Astrocyte (in vitro differentiated cells and primary cell): ENCODE measurements around the gene NPFF. TPM values are rescaled to one million over a fixed set of nuclear protein-coding genes. Genes with fewer than 3 reads are reported as not detected.

ENCODE experiments used
- DNase-seq: peaks from one replicate; pipeline ENCODE4 v3.0.0-alpha.2; 2010; ENCODE audit warnings: low read depth
- FAIRE-seq: peaks from 2 replicates; lab custom pipeline; 2011; peaks lifted over from hg19 to GRCh38; lab: Jason Lieb, UNC
- H2AFZ ChIP-seq: 2 replicates; pipeline ENCODE4 v1.6.0; 2012; ENCODE audit warnings: low read depth, low read length, inconsistent platforms
- H3K27ac ChIP-seq: 2 replicates; pipeline ENCODE4 v1.5.1; 2011; ENCODE audit warnings: low read depth, low read length, inconsistent platforms
- H3K27me3 ChIP-seq: 2 replicates; pipeline ENCODE4 v1.6.0; 2011; ENCODE audit warnings: low read length, inconsistent platforms; ENCODE audit not compliant: insufficient read depth
- H3K36me3 ChIP-seq: 2 replicates; pipeline ENCODE4 v1.5.1; 2011; ENCODE audit warnings: low read length, inconsistent platforms; ENCODE audit not compliant: insufficient read depth
- H3K4me1 ChIP-seq: 2 replicates; pipeline ENCODE4 v1.5.1; 2011; ENCODE audit warnings: low read length, inconsistent platforms; ENCODE audit not compliant: insufficient read depth
- H3K4me2 ChIP-seq: 2 replicates; pipeline ENCODE4 v1.6.0; 2012; ENCODE audit warnings: low read length, inconsistent platforms
- H3K4me3 ChIP-seq: 2 replicates; pipeline ENCODE4 v1.5.1; 2011; ENCODE audit warnings: low read depth, mild to moderate bottlenecking, low read length, inconsistent platforms; ENCODE audit not compliant: insufficient read depth
- H3K79me2 ChIP-seq: 2 replicates; pipeline ENCODE4 v1.6.0; 2012; ENCODE audit warnings: mild to moderate bottlenecking, low read length, inconsistent platforms; ENCODE audit not compliant: insufficient read depth
- H3K9ac ChIP-seq: 2 replicates; pipeline ENCODE4 v1.6.0; 2012; ENCODE audit warnings: mild to moderate bottlenecking, low read length, inconsistent platforms
- H3K9me3 ChIP-seq: 2 replicates; pipeline ENCODE4 v1.5.1; 2012; ENCODE audit warnings: low read depth, mild to moderate bottlenecking, low read length, inconsistent platforms; ENCODE audit not compliant: insufficient read depth
- H4K20me1 ChIP-seq: 2 replicates; pipeline ENCODE4 v1.6.0; 2012; ENCODE audit warnings: low read length, inconsistent platforms; ENCODE audit not compliant: insufficient read depth
- H3K27ac Mint-ChIP-seq: one replicate; pipeline ENCODE4 v1.8.0; 2021; ENCODE audit warnings: mild to moderate bottlenecking, mixed read lengths; ENCODE audit not compliant: unreplicated experiment
- H3K27me3 Mint-ChIP-seq: one replicate; pipeline ENCODE4 v1.8.0; 2021; ENCODE audit warnings: low read depth, mixed read lengths; ENCODE audit not compliant: unreplicated experiment
- H3K36me3 Mint-ChIP-seq: one replicate; pipeline ENCODE4 v1.8.0; 2021; ENCODE audit warnings: low read depth, mixed read lengths; ENCODE audit not compliant: unreplicated experiment
- H3K4me1 Mint-ChIP-seq: one replicate; pipeline ENCODE4 v1.8.0; 2021; ENCODE audit warnings: low read depth, mixed read lengths; ENCODE audit not compliant: unreplicated experiment
- H3K4me3 Mint-ChIP-seq: one replicate; pipeline ENCODE4 v1.8.0; 2021; ENCODE audit warnings: mild to moderate bottlenecking, moderate library complexity, mixed read lengths; ENCODE audit not compliant: unreplicated experiment
- H3K9me3 Mint-ChIP-seq: one replicate; pipeline ENCODE4 v1.8.0; 2021; ENCODE audit warnings: mild to moderate bottlenecking, mixed read lengths; ENCODE audit not compliant: unreplicated experiment
- CTCF ChIP-seq: IDR thresholded peaks from 2 replicates; pipeline ENCODE4 v1.5.1; 2011; ENCODE audit warnings: low read depth, mild to moderate bottlenecking, inconsistent platforms, low read length, moderate library complexity; ENCODE audit not compliant: insufficient read depth
- EZH2 ChIP-seq: IDR thresholded peaks from 2 replicates; pipeline ENCODE4 v1.6.1; 2012; ENCODE audit warnings: mild to moderate bottlenecking, low read length, inconsistent platforms; ENCODE audit not compliant: insufficient read depth
- total RNA-seq: library from RNA; stranded (reverse); gene quantifications from 2 replicates; pipeline ENCODE4 v1.2.1, GENCODE V29; 2021

The NPFF gene
- total RNA-seq, 1 donor from 2014 or later = not detected

DNA sequence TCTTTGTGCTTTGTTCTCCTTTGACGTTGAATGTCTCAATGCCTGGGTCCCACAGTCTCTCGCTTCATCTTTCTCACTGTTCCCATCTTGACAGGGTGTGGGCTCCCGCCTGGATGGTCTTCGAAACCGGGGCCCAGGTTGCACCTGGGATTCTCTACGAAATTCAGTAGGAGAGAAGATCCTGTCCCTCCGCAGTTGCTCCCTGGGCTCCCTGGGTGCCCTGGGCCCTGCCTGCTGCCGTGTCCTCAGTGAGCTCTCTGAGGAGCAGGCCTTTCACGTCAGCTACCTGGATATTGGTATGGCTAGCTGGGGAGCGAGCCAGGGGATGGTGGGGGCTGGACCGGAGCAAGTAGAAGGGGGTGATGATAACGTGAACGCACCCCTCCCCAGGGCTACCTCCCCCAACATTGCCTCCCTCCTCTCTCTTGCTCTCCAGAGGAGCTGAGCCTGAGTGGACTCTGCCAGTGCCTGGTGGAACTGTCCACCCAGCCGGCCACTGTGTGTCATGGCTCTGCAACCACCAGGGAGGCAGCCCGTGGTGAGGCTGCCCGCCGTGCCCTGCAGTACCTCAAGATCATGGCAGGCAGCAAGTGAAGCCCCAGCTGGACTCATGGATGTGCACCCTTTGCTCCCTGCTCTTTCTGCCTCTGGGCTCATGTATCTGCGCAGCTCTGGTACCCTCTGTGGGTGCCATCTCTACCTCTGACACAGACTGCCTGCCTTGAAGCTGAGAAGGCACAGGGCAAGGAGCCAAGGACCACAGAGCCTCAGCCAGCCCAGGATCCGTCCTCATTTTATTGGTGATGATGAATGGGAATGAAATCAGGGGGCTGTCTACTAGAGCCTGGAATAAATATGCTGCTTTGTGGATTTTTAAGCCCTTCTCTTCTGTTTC, 1.5 kb downstream of the NPFF start:
- peak overlapping the region; percentile 27 for H3K4me2 ChIP-seq
- H3K27ac ChIP-seq = peak overlapping the region; percentile 6
- no peaks in the 10 kb centered on the region for H3K9me3 Mint-ChIP-seq
- no peak overlapping the region for H3K4me3 Mint-ChIP-seq
- H3K9me3 ChIP-seq = no peaks in the 10 kb centered on the region
- no peak for TF ChIP-seq EZH2
- TF ChIP-seq CTCF = no peak
- FAIRE-seq (no peak), DNase-seq (no peak)
- H3K36me3 ChIP-seq = peaks cover 6% of the 10 kb centered on the region
- H3K4me3 ChIP-seq = no peak overlapping the region
- H3K36me3 Mint-ChIP-seq = peaks cover 9% of the 10 kb centered on the region
- no peaks in the 10 kb centered on the region for H3K27me3 Mint-ChIP-seq
- peaks cover 27% of the 10 kb centered on the region for H3K79me2 ChIP-seq
- H2AFZ ChIP-seq = no peak overlapping the region
- peaks cover 31% of the 10 kb centered on the region for H3K4me1 ChIP-seq
- peaks cover 18% of the 10 kb centered on the region for H3K4me1 Mint-ChIP-seq
- no peaks in the 10 kb centered on the region for H4K20me1 ChIP-seq
- H3K9ac ChIP-seq = peak overlapping the region; percentile 20
- H3K27me3 ChIP-seq = no peaks in the 10 kb centered on the region
- H3K27ac Mint-ChIP-seq = no peak overlapping the region

GRCh38 chr12:53505086-53505485, 2.2 kb downstream of the NPFF start:
- Histone ChIP-seq H3K9ac (peak overlapping the region; percentile 3), H3K27me3 (no peaks in the 10 kb centered on the region), H4K20me1 (no peaks in the 10 kb centered on the region), H3K9me3 (no peaks in the 10 kb centered on the region), H3K79me2 (peaks cover 27% of the 10 kb centered on the region), H3K4me3 (no peak overlapping the region), H3K36me3 (peaks cover 6% of the 10 kb centered on the region), H3K27ac (peak overlapping the region; percentile 6), H3K4me2 (no peak overlapping the region), H2AFZ (no peak overlapping the region), H3K4me1 (peaks cover 35% of the 10 kb centered on the region)
- no peak overlapping the region for H3K4me3 Mint-ChIP-seq
- no peak overlapping the region for H3K27ac Mint-ChIP-seq
- DNase-seq (peak; percentile 45), FAIRE-seq (no peak)
- H3K27me3 Mint-ChIP-seq = no peaks in the 10 kb centered on the region
- H3K4me1 Mint-ChIP-seq = peaks cover 18% of the 10 kb centered on the region
- TF ChIP-seq CTCF = no peak
- H3K36me3 Mint-ChIP-seq = peaks cover 9% of the 10 kb centered on the region
- H3K9me3 Mint-ChIP-seq = no peaks in the 10 kb centered on the region
